WI38 (cell line): ENCODE data around the gene COL13A1.

Source experiments
- H3K4me3 ChIP-seq: 2 replicates; pipeline ENCODE4 v1.5.1; 2011; ENCODE audit warnings: low read depth, mild to moderate bottlenecking, control low read depth, low read length
- TF ChIP-seq, protein P1 (sequence below): IDR thresholded peaks from 2 replicates; pipeline ENCODE4 v1.5.1; 2012; ENCODE audit warnings: low read depth, mild to moderate bottlenecking, control low read depth, low read length

Gene COL13A1

GRCh38 chr10:69914398-69915214, 112.9 kb downstream of the COL13A1 start:
- TF ChIP-seq, protein P1, sequence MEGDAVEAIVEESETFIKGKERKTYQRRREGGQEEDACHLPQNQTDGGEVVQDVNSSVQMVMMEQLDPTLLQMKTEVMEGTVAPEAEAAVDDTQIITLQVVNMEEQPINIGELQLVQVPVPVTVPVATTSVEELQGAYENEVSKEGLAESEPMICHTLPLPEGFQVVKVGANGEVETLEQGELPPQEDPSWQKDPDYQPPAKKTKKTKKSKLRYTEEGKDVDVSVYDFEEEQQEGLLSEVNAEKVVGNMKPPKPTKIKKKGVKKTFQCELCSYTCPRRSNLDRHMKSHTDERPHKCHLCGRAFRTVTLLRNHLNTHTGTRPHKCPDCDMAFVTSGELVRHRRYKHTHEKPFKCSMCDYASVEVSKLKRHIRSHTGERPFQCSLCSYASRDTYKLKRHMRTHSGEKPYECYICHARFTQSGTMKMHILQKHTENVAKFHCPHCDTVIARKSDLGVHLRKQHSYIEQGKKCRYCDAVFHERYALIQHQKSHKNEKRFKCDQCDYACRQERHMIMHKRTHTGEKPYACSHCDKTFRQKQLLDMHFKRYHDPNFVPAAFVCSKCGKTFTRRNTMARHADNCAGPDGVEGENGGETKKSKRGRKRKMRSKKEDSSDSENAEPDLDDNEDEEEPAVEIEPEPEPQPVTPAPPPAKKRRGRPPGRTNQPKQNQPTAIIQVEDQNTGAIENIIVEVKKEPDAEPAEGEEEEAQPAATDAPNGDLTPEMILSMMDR: peak; percentile 95

DNA sequence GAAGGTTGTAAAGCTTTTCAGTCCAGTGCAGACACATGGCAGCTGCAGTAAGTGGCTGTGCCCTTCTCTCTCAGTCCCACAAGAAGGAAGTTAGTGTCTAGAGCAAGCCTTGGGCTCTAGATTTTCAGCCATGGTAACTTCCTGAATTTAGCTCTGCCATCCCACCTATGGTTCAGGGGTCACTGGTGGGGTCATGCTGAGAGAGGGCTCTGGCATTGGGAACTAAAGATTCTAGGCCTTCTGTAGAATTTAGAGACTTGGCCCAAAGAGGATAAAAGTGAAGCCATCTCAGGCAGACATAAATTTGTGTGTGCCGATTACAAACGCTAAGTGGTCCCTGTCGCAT, 113.5 kb downstream of the COL13A1 start:
- TF ChIP-seq, protein P1: no peak

More at GRCh38 chr10:69914398-69915214, 112.9 kb downstream of the COL13A1 start:
- H3K4me3 ChIP-seq: no peak overlapping the region

DNA sequence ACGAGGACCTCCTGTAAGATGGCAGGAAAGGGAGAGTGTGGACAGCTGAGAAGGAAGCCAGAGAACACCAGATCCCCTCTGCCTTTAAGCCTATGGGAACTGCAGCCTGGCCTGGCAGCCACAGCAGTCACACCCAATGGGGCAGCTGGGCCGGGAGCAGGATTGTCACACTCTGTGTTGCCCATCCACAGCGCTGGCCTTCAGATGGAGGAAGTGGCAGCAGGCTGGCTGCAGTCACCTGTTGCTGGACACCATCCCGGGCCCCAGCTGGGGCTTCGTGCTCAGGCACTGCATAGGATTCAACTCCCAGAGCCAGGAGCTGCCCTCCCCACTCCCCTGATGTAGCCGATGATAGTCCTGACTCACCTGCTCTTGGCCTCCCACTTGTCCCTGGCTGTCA, 114.4 kb downstream of the COL13A1 start:
- TF ChIP-seq, protein P1: no peak
- no peak overlapping the region for H3K4me3 ChIP-seq

More for the DNA sequence above, 113.5 kb downstream of the COL13A1 start:
- H3K4me3 ChIP-seq: no peak overlapping the region

DNA sequence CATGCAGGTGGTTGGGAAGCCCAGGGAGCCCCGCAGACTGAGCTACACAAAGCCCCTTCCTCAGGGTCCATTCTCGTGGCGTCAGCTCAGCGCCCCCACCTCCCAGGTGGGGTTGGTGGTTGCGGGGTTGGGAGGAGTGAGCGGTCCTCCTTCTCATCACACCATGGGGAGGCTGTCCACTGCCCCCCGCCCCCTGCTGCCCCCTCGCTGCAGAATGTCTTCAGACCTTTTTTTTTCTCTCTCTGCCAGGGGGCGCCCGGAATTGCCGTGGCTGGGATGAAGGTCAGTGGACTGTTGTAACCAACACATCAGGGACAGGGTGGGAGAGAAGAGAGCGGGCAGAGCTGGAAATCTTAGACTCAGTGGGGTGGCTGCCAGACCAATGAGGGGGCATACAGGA, 116.3 kb downstream of the COL13A1 start:
- no peak overlapping the region for H3K4me3 ChIP-seq
- TF ChIP-seq, protein P1: no peak

GRCh38 chr10:69919250-69919649, 117.5 kb downstream of the COL13A1 start:
- TF ChIP-seq, protein P1: no peak

GRCh38 chr10:69925111-69925510, 123.4 kb downstream of the COL13A1 start:
- TF ChIP-seq, protein P1: no peak
- H3K4me3 ChIP-seq: no peak overlapping the region

More at GRCh38 chr10:69919250-69919649, 117.5 kb downstream of the COL13A1 start:
- H3K4me3 ChIP-seq: no peak overlapping the region

DNA sequence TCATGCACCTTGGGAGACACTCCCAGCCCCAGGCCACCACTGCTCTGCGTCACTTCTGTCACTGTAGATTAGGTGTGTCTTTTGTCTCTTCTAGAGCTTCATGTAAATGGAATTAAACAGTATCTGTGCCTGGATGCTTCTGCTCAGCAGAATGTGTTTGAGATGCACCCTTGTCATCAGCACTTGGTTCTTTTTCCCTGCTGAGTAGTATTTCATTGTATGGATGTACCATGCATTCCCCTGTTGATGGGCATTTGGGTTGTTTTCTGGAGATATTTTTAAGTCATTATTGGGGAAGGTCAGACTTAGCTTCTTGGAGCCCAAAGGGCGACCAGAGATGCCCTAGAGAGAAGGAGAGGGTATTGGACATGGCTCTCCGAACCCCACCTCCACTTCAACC, 126.6 kb downstream of the COL13A1 start:
- H3K4me3 ChIP-seq: no peak overlapping the region
- TF ChIP-seq, protein P1: no peak
